GM10266 (cell line): ENCODE results near the gene INSRR.

Experiments
- DNase-seq: peaks from one replicate; pipeline ENCODE4 v3.0.0; 2012; ENCODE audit errors: extremely low spot score
- CTCF ChIP-seq: IDR thresholded peaks from 2 replicates; pipeline ENCODE4 v1.5.1; 2012; ENCODE audit warnings: mild to moderate bottlenecking, low read depth; ENCODE audit not compliant: control insufficient read depth, insufficient read depth; ENCODE audit errors: missing control alignments

The INSRR gene

GRCh38 chr1:156864796-156865195 is 5.9 kb upstream of the INSRR start:
- DNase-seq, result no peak
- no peak for TF ChIP-seq CTCF

GRCh38 chr1:156863631-156864030 is 4.7 kb upstream of the INSRR start:
- no peak for TF ChIP-seq CTCF
- no peak for DNase-seq

GRCh38 chr1:156862997-156863599 is 4.2 kb upstream of the INSRR start:
- DNase-seq, result no peak

GRCh38 chr1:156862584-156862983 is 3.7 kb upstream of the INSRR start:
- TF ChIP-seq CTCF, result no peak
- DNase-seq, result no peak

More at GRCh38 chr1:156862997-156863599, 4.2 kb upstream of the INSRR start:
- no peak for TF ChIP-seq CTCF

GRCh38 chr1:156860628-156861423 is 1.9 kb upstream of the INSRR start, which contains the start of gene NTRK1:
NTRK1 (plus strand) TSS chr1:156860865; CDS start chr1:156860935, 70 bp downstream.
- TF ChIP-seq CTCF, result no peak
- peak; percentile 85 for DNase-seq

- peak; percentile 80 for TF ChIP-seq CTCF
- peak; percentile 90 for DNase-seq
These were observed 1.3 kb upstream of the INSRR start for GRCh38 chr1:156860113-156860627.

GRCh38 chr1:156859523-156860112 is 701 bp upstream of the INSRR start:
- peak; percentile 64 for DNase-seq

More at GRCh38 chr1:156859523-156860112, 701 bp upstream of the INSRR start:
- TF ChIP-seq CTCF, result no peak
